SIG-M5 (cell line): ENCODE results near the gene CLIP2.
"Not testable (repeated sequence)": the region's sequence is repeated elsewhere in the genome, so short reads cannot be mapped to it uniquely, and the experiment has no call there.

Experiments
- DNase-seq: peaks from one replicate; lab custom pipeline; 2025; lab: John Stamatoyannopoulos, UW

CLIP2 gene

GRCh38 chr7:74332373-74333176 lies 43.4 kb downstream of the CLIP2 start:
- no peak for DNase-seq

DNA sequence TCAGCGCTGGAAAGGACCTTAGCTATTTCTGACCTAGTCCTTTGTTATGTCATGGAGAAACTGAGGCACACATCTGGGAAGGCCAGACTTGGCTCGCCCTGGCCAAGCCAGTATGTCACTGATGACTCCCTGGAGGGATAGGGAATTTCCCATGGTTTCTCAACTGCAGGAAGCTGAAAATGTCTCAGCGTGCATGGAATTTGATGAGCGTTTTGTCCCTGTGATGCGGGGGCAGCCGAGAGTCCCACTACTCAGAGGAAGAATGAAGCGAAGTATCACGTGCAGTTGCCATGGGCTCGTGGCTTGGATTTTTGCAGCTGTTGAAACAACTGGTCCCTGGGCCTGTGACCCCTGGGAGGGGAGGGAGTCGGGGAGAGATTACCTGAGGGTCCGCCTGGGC lies 44.8 kb downstream of the CLIP2 start:
- no peak for DNase-seq

DNA sequence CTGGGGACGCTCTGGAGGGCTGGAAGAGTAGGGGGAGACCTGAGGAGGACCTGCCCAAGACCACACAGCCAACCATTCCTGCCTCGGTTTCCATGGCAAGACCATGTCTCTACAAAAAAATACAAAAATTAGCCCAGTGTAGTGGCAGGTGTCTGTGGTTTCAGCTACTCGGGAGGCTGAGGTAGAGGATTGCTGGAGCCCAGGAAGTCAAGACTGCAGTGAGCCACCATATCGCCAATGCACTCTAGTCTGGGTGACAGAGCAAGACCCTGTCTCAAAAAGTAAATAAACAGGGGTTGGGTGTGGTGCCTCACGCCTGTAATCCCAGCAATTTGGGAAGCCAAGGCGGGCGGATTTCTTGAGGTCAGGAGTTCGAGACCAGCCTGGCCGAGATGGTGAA lies 48.7 kb downstream of the CLIP2 start:
- DNase-seq = no peak

DNA sequence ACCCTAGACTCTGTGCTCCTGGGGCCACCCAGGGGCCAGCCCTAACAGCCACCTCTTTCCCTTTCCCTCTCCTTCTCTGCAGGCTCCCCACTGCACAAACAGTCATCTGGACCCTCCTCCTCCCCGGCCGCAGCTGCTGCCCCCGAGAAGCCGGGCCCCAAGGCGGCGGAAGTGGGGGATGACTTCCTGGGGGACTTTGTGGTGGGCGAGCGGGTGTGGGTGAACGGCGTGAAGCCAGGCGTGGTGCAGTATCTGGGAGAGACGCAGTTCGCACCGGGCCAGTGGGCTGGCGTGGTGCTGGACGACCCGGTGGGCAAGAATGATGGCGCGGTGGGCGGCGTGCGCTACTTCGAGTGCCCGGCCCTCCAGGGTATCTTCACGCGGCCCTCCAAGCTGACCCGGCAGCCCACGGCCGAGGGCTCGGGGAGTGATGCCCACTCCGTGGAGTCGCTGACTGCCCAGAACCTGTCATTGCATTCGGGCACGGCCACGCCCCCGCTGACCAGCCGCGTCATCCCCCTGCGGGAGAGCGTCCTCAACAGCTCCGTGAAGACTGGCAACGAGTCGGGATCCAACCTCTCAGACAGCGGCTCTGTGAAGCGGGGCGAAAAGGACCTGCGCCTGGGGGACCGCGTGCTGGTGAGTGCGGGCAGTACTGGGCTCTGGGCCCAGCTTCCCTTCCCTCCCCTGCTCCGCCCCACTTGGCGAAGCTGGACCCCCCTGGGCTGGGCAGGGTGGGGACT lies 49.3 kb downstream of the CLIP2 start:
- no peak for DNase-seq

DNA sequence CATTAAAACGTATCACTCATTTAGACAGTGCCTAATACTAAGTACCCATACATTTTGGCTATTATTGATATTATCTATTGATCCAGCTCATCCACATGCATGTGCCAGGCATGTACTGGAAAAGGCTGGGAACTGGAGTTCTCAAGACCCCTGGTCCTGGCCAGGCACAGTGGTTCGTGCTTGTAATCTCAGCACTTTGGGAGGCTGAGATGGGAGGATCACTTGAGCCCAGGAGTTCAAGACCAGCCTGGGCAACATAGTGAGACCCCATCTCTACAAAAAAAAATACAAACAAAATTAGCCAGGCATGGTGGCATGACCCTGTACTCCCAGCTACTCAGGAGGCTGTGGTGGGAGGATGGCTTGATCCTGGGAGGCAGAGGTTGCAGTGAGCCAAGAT lies 50.4 kb downstream of the CLIP2 start:
- not testable (repeated sequence) for DNase-seq

GRCh38 chr7:74343281-74344131 lies 54.3 kb downstream of the CLIP2 start:
- no peak for DNase-seq

GRCh38 chr7:74344132-74344496 lies 54.9 kb downstream of the CLIP2 start:
- DNase-seq = no peak

DNA sequence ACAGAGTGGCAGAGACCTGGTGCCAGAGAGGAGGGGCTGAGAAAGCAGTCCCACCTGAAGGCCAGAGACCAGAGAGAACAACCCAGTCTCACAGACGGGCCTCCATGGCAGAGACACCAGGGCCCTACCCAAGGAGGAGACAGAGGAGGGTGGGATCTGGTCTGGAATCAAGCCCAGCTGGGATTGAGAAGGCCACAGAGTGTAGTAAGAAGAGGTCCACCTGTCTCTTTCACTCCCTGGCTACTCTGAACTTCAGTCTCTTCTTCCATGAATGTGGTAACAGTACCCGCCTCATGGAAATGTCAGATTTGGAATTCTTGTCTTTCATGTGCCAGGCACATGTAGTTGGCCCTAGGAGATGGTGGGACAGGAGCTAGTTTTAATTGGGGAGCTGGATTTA lies 55.6 kb downstream of the CLIP2 start:
- DNase-seq = no peak

GRCh38 chr7:74345970-74346369 lies 56.8 kb downstream of the CLIP2 start:
- no peak for DNase-seq

DNA sequence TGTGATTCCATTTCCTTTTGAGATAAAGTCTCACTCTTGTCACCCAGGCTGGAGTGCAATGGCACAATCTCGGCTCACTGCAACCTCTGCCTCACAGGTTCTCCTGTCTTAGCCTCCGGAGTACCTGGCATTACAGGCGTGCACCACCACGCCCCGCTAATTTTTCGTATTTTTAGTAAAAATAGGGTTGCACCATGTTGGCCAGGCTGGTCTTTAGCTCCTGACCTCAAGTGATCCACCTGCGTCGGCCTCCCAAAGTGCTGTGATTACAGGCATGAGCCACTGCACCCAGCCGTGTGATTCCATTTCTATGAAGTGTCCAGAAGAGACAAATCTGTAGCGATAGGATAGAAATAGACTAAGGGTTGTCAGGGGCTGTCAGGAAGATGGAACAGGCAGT lies 60.4 kb downstream of the CLIP2 start:
- DNase-seq = no peak

- DNase-seq = no peak
These were observed 61.5 kb downstream of the CLIP2 start for GRCh38 chr7:74350751-74351150.

DNA sequence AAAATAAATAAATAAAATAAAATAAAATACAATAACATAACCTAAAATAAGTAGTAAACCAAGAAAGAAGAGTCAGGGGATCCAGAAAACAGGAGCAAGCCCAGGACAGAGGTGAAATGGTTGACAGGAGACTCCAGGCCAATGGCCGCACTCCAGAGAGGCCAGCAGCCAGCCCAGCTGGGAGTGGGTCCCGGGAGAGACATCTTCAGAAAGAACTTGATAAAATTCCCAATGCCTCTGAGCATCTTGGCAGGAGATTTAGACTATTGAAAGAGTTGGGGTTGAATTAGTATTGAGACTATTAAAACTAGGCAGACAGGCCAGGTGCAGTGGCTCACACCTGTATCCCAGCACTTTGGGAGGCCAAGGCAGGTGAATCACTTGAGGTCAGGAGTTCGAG lies 62.6 kb downstream of the CLIP2 start:
- no peak for DNase-seq

- DNase-seq = not testable (repeated sequence)
These were observed 63.4 kb downstream of the CLIP2 start for GRCh38 chr7:74352551-74353138.

GRCh38 chr7:74354009-74354408 lies 64.8 kb downstream of the CLIP2 start:
- DNase-seq = no peak

- no peak for DNase-seq
These were observed 65.9 kb downstream of the CLIP2 start for GRCh38 chr7:74355091-74355490.

- no peak for DNase-seq
These were observed 67.5 kb downstream of the CLIP2 start for GRCh38 chr7:74356589-74357315.

GRCh38 chr7:74360008-74360407 lies 70.8 kb downstream of the CLIP2 start:
- no peak for DNase-seq

DNA sequence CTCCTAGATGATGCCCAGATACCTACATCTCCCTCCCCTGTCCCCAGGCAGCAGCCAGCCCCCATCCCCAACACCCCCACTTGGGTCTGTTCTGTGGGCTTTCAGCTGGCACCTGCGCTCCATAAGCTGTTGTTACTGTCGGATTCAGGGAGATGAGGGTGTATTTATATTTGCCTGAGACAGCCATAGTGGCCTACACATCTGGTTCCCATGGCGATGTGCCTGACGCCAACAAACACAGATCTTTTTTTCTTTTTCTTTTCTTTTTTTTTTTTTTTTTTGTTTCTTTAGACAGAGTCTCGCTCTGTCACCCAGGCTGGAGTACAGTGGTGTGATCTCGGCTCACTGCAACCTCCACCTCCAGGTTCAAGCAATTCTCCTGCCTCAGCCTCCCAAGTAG lies 73.1 kb downstream of the CLIP2 start:
- DNase-seq = no peak

DNA sequence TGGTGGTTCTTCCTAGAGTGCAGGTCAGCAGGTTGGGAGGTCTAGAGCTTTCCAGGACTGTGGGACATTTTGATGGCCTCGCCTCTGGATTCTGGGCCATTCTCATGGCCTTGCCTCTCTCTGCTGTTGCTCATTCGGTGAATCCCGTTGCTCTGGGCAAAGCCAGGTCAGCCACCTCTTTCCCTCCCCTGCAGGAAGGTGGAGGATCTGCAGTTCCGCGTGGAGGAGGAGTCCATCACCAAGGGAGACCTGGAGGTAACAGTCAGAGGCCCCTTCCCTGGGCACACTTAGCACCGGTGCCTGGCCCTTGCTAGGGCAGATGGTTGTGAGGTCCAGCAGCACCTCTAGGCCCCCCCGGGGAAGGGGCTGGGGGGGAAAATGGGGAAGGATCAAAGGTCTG lies 74.9 kb downstream of the CLIP2 start:
- no peak for DNase-seq

DNA sequence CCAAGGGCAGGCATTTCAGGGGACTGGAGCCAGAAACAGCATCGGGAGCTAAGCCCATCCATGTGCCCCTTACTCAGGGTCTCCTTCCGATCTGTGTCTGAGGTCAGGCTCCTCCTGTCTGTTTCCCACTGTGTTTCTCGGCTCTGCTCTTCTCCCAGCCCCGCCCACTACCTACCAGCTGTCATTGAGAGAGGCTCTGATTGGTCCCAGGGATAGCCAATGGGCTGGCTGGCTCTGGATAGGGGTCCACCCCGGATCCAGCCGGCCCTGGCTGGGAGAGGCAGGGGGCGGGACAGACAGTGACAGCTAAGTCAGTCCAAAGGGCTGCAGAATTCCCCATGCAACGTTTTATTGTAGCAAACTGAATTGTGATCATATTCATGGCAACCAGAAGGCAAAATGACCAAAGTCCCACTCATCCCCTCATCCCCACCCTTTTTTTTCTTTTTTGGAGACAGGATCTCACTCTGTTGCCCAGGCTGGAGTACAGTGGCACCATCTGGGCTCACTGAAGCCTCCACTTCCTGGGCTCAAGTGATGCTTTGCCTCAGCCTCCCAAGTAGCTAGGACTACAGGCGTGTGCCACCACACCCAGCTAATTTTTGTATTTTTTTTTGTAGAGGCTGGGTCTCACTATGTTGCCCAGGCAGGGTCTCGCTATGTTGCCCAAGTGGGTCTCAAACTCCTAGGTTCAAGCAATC lies 76.3 kb downstream of the CLIP2 start:
- no peak for DNase-seq
